Activated naive CD4-positive, alpha-beta T cell treated with anti-CD3 and anti-CD28 coated beads for 36 hours (primary cell): ENCODE results near the gene PARK7. TPM values are rescaled to one million over a fixed set of nuclear protein-coding genes. Genes with fewer than 3 reads are reported as not detected.

Experiments used
- CTCF ChIA-PET: fragments of 350-600 bp; sonication (Branson Sonifier 250); formaldehyde crosslinking; loops from one replicate; lab custom pipeline; 2021; ENCODE audit warnings: antibody characterized with exemption; lab: Charles Lee
- DNase-seq: peaks from one replicate; pipeline ENCODE4 v3.0.0-alpha.2; 2020
- H3K27ac Mint-ChIP-seq: one replicate; pipeline ENCODE4 v1.8.0; 2021; ENCODE audit warnings: mild to moderate bottlenecking, mixed read lengths
- H3K27me3 Mint-ChIP-seq: one replicate; pipeline ENCODE4 v1.8.0; 2021; ENCODE audit warnings: low read depth, mixed read lengths
- H3K36me3 Mint-ChIP-seq: one replicate; pipeline ENCODE4 v1.8.0; 2021; ENCODE audit warnings: low read depth, mixed read lengths
- H3K4me1 Mint-ChIP-seq: one replicate; pipeline ENCODE4 v1.8.0; 2021; ENCODE audit warnings: low read depth, mixed read lengths
- H3K4me3 Mint-ChIP-seq: one replicate; pipeline ENCODE4 v1.8.0; 2021; ENCODE audit warnings: mild to moderate bottlenecking, moderate library complexity, mixed read lengths
- H3K9me3 Mint-ChIP-seq: one replicate; pipeline ENCODE4 v1.8.0; 2021; ENCODE audit warnings: mixed read lengths
- intact Hi-C: fragments of 100-400 bp; cut with micrococcal nuclease; formaldehyde crosslinking; loops from one replicate; pipeline ENCODE4 v1.15.1; 2023
- total RNA-seq, 2 experiments: library from RNA; stranded (reverse); gene quantifications; one replicate each; pipeline ENCODE4 v1.2.3, GENCODE V29; 2021

Gene PARK7
- total RNA-seq, 2 experiments from 2014 or later: 373 to 397 TPM

- Mint-ChIP-seq H3K4me3 (no peak overlapping the region), H3K9me3 (no peaks in the 10 kb centered on the region), H3K27me3 (no peaks in the 10 kb centered on the region), H3K36me3 (no peaks in the 10 kb centered on the region), H3K4me1 (no peaks in the 10 kb centered on the region), H3K27ac (no peak overlapping the region)
- CTCF ChIA-PET: interaction anchor here (0.6 to 5.6 kb wide), 8 partner anchors 17 to 1828 kb away, joined by 3 to 31 read pairs (median 4); no protein-coding TSS in a partner anchor
- DNase-seq: no peak
- intact Hi-C loops: loop anchor here (10.0 kb wide), 1 partner anchor 182 kb away; no protein-coding TSS in a partner anchor
Measured at GRCh38 chr1:8032366-8032910, 70.9 kb downstream of the PARK7 start.

DNA sequence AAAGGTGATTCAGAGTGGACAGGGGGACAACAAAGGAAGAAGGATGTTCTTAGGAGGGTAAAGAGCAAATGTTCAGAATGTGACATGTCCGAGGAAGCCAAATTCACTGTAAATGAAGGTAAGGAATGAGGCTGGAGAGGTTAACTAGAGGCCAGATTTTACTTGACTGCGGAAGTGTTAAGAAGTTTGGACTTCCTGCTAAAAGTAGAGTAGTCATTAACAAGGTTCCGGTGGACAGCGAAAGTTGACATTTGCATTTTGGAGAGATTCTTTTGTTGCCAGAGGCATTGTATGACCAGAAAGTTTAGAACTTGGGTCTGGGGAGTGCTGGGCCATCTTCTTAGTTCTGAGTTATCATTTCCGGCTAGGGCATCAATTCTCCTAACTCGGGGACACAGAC lies 71.8 kb downstream of the PARK7 start:
- no peak overlapping the region for H3K27ac Mint-ChIP-seq
- no peaks in the 10 kb centered on the region for H3K36me3 Mint-ChIP-seq
- intact Hi-C loops: loop anchor here (10.0 kb wide), 1 partner anchor 181 kb away; no protein-coding TSS in a partner anchor
- no peak for DNase-seq
- no peaks in the 10 kb centered on the region for H3K4me1 Mint-ChIP-seq
- CTCF ChIA-PET: interaction anchor here (0.6 to 5.6 kb wide), 3 partner anchors 12 to 318 kb away, joined by 3 to 31 read pairs (median 3); no protein-coding TSS in a partner anchor
- no peaks in the 10 kb centered on the region for H3K27me3 Mint-ChIP-seq
- H3K9me3 Mint-ChIP-seq: no peaks in the 10 kb centered on the region
- no peak overlapping the region for H3K4me3 Mint-ChIP-seq

Other genes starting within 250 kb of the PARK7 start
- gene VAMP3, start 190.4 kb upstream of the PARK7 start, total RNA-seq: 10 to 100 TPM; 16.7 to 19.4 TPM
- gene PER3, start 177.4 kb upstream of the PARK7 start, total RNA-seq: 1 to 10 TPM; 2.9 to 3.1 TPM
- not detected for gene UTS2, start 108.6 kb upstream of the PARK7 start, total RNA-seq
- 10 to 100 TPM; 10.5 to 11.6 TPM for gene TNFRSF9, start 20.9 kb upstream of the PARK7 start, total RNA-seq
- gene ERRFI1, start 64.6 kb downstream of the PARK7 start, total RNA-seq: under 1 TPM; 0.77 to 0.95 TPM